DOHH2 (cell line): ENCODE measurements around the gene ABTB2.

Experiments
- CTCF ChIP-seq: fragments of 200-600 bp; sonication (generic); IDR thresholded peaks from one replicate; pipeline ENCODE4 v1.5.1; 2014; ENCODE audit warnings: antibody characterized with exemption, mild to moderate bottlenecking, low read depth, low read length; ENCODE audit not compliant: poor library complexity, severe bottlenecking
- EZH2phosphoT487 ChIP-seq: fragments of 200-600 bp; sonication (generic); IDR thresholded peaks from 2 replicates; pipeline ENCODE4 v1.6.1; 2017; ENCODE audit warnings: borderline replicate concordance, mild to moderate bottlenecking, antibody characterized with exemption, low read length, moderate library complexity, mixed read lengths

- TF ChIP-seq CTCF (no peak), EZH2phosphoT487 (no peak)
Observed at GRCh38 chr11:34236572-34236971, 121.2 kb downstream of the ABTB2 start.
